Activated T-helper 1 cell treated with anti-CD3 and anti-CD28 coated beads, Interleukin-12 subunit alpha, Interleukin-12 subunit beta, Interleukin-2, Interleukin-4 antibody, amounts not matched to agents 30 ng/mL and 10 ng/mL and 1 ng/mL, durations not matched to agents 14 hours and 24 hours and 36 hours (primary cell): ENCODE measurements around the gene DGAT2L6. TPM values are rescaled to one million over a fixed set of nuclear protein-coding genes. Genes with fewer than 3 reads are reported as not detected.
A peak's percentile ranks its signal among the peaks of the same experiment; 100 is the strongest.

Source experiments
- DNase-seq: peaks from one replicate; pipeline ENCODE4 v3.0.0; 2021; ENCODE audit warnings: low spot score
- H3K27ac Mint-ChIP-seq: one replicate; pipeline ENCODE4 v1.8.0; 2021; ENCODE audit warnings: mild to moderate bottlenecking, mixed read lengths
- H3K27me3 Mint-ChIP-seq: one replicate; pipeline ENCODE4 v1.8.0; 2022; ENCODE audit warnings: mild to moderate bottlenecking, moderate library complexity, mixed read lengths; ENCODE audit not compliant: insufficient read depth
- H3K36me3 Mint-ChIP-seq: one replicate; pipeline ENCODE4 v1.8.0; 2021; ENCODE audit warnings: low read depth, mixed read lengths
- H3K4me1 Mint-ChIP-seq: one replicate; pipeline ENCODE4 v1.8.0; 2021; ENCODE audit warnings: low read depth, mixed read lengths
- H3K4me3 Mint-ChIP-seq: one replicate; pipeline ENCODE4 v1.8.0; 2021; ENCODE audit warnings: mild to moderate bottlenecking, moderate library complexity, mixed read lengths
- H3K9me3 Mint-ChIP-seq: one replicate; pipeline ENCODE4 v1.8.0; 2021; ENCODE audit warnings: mixed read lengths
- intact Hi-C: fragments of 100-400 bp; cut with micrococcal nuclease; formaldehyde crosslinking; loops from one replicate; pipeline ENCODE4 v1.15.1; 2024
- total RNA-seq: library from RNA; stranded (reverse); gene quantifications from 2 replicates; pipeline ENCODE4 v1.2.3, GENCODE V29; 2022

DGAT2L6 gene
- total RNA-seq: not detected in 2 replicates

- intact Hi-C loops: no loop called here
- H3K4me1 Mint-ChIP-seq: peaks cover 22% of the 10 kb centered on the region
- no peaks in the 10 kb centered on the region for H3K36me3 Mint-ChIP-seq
- no peak within 1 kb of the TSS for H3K27ac Mint-ChIP-seq
- H3K27me3 Mint-ChIP-seq: peaks cover 8% of the 10 kb centered on the region
- no peak within 1 kb of the TSS for H3K4me3 Mint-ChIP-seq
- DNase-seq: no peak
- H3K9me3 Mint-ChIP-seq: no peaks in the 10 kb centered on the region
Observed at GRCh38 chrX:70176938-70177533, at the start of gene DGAT2L6. Gene DGAT2L6, plus strand, starts transcription at chrX:70177483. Its CDS starts 100 bp downstream, at chrX:70177583.

GRCh38 chrX:70128071-70128470, 49.2 kb upstream of the DGAT2L6 start:
- no peak overlapping the region for H3K4me3 Mint-ChIP-seq
- H3K27ac Mint-ChIP-seq: no peak overlapping the region
- intact Hi-C loops: no loop called here
- no peaks in the 10 kb centered on the region for H3K36me3 Mint-ChIP-seq
- H3K9me3 Mint-ChIP-seq: no peaks in the 10 kb centered on the region
- DNase-seq: no peak
- peaks cover 2% of the 10 kb centered on the region for H3K27me3 Mint-ChIP-seq
- peaks cover 11% of the 10 kb centered on the region for H3K4me1 Mint-ChIP-seq

- no peak overlapping the region for H3K27ac Mint-ChIP-seq
- H3K27me3 Mint-ChIP-seq: peaks cover 2% of the 10 kb centered on the region
- no peak overlapping the region for H3K4me3 Mint-ChIP-seq
- peaks cover 2% of the 10 kb centered on the region for H3K36me3 Mint-ChIP-seq
- no peak for DNase-seq
- H3K9me3 Mint-ChIP-seq: no peaks in the 10 kb centered on the region
- H3K4me1 Mint-ChIP-seq: peaks cover 13% of the 10 kb centered on the region
- intact Hi-C loops: loop anchor here (5.0 to 10.0 kb wide), 4 partner anchors 535 to 1633 kb away; partner anchors contain the start of genes IL2RG, MED12 and YIPF6
Observed at GRCh38 chrX:70129816-70130215, 47.5 kb upstream of the DGAT2L6 start.

GRCh38 chrX:70132224-70132623, 45.1 kb upstream of the DGAT2L6 start:
- Mint-ChIP-seq H3K4me1 (peaks cover 28% of the 10 kb centered on the region), H3K27ac (peak overlapping the region; percentile 72)

GRCh38 chrX:70132877-70133302, 44.4 kb upstream of the DGAT2L6 start:
- peak overlapping the region; percentile 97 for H3K27ac Mint-ChIP-seq
- intact Hi-C loops: loop anchor here (1.0 to 10.0 kb wide), 10 partner anchors 102 to 1636 kb away; partner anchors contain the start of genes EFNB1, IL2RG, MED12 and YIPF6
- peaks cover 15% of the 10 kb centered on the region for H3K36me3 Mint-ChIP-seq
- DNase-seq: no peak
- no peaks in the 10 kb centered on the region for H3K9me3 Mint-ChIP-seq
- H3K27me3 Mint-ChIP-seq: no peaks in the 10 kb centered on the region
- peak overlapping the region; percentile 99 for H3K4me3 Mint-ChIP-seq
- H3K4me1 Mint-ChIP-seq: peaks cover 32% of the 10 kb centered on the region

More at GRCh38 chrX:70132224-70132623, 45.1 kb upstream of the DGAT2L6 start:
- DNase-seq: no peak
- Mint-ChIP-seq H3K9me3 (no peaks in the 10 kb centered on the region), H3K27me3 (no peaks in the 10 kb centered on the region), H3K4me3 (peak overlapping the region; percentile 57), H3K36me3 (peaks cover 12% of the 10 kb centered on the region)
- intact Hi-C loops: loop anchor here (2.0 to 10.0 kb wide), 8 partner anchors 101 to 1635 kb away; partner anchors contain the start of genes EFNB1, IL2RG, MED12 and YIPF6

DNA sequence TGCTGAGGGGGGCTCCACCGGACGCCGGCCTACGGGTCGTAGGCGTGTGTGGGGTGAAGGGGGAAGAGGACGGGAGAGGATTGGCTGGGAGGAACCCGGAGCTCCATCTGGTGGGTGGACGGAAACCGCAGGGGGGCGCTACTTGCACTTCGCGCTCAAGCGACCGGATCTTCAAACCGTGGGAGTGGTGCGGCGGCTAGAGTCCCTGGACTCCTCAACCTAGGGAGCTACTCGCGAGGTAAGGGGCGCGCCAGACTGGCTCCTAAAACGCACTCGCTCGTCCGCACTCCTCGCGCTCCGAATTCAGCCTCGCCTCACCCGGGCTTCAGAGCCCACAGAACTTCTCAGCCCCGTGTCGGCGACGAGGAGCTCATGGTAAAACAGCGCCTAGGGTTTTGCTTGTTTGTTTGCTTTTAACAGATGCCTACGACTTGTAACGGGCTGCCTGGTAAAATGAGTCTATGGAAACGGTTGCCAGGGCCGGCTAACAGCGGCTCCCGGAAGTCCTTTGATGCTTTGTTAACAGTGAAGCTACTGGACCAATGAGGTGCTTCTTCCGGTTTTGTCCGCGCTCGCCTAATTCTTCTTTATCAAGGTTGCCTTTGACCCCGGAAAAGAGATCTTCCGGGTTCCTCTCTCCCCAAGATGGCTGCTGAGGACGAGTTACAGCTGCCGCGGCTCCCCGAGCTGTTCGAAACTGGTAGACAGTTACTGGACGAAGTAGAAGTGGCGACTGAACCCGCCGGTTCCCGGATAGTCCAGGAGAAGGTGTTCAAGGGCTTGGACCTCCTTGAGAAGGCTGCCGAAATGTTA, 43.8 kb upstream of the DGAT2L6 start, which contains the start of gene IGBP1:
Gene IGBP1, plus strand, starts transcription at position 145 of the 813 bp plus-strand sequence. Its CDS starts 501 bp downstream, at position 646.
- peaks cover 15% of the 10 kb centered on the region for H3K36me3 Mint-ChIP-seq
- H3K9me3 Mint-ChIP-seq: no peaks in the 10 kb centered on the region
- peaks cover 32% of the 10 kb centered on the region for H3K4me1 Mint-ChIP-seq
- H3K27ac Mint-ChIP-seq: peak within 1 kb of the TSS; percentile 97
- peak; percentile 71 for DNase-seq
- H3K4me3 Mint-ChIP-seq: peak within 1 kb of the TSS; percentile 99
- intact Hi-C loops: loop anchor here (1.0 to 10.0 kb wide), 10 partner anchors 103 to 1636 kb away; partner anchors contain the start of genes EFNB1, IL2RG, MED12 and YIPF6
- no peaks in the 10 kb centered on the region for H3K27me3 Mint-ChIP-seq

GRCh38 chrX:70134116-70134477, 43.2 kb upstream of the DGAT2L6 start:
- Mint-ChIP-seq H3K9me3 (no peaks in the 10 kb centered on the region), H3K4me1 (peaks cover 32% of the 10 kb centered on the region), H3K27me3 (no peaks in the 10 kb centered on the region), H3K27ac (peak overlapping the region; percentile 97), H3K4me3 (peak overlapping the region; percentile 99), H3K36me3 (peaks cover 15% of the 10 kb centered on the region)
- intact Hi-C loops: loop anchor here (5.0 to 10.0 kb wide), 4 partner anchors 531 to 1637 kb away; partner anchors contain the start of genes IL2RG, MED12 and YIPF6
- no peak for DNase-seq

- intact Hi-C loops: loop anchor here (10.0 kb wide), 2 partner anchors 526 to 976 kb away; partner anchors contain the start of genes IL2RG and MED12
- Mint-ChIP-seq H3K36me3 (peaks cover 35% of the 10 kb centered on the region), H3K4me3 (no peak overlapping the region), H3K4me1 (peaks cover 30% of the 10 kb centered on the region), H3K27ac (no peak overlapping the region), H3K27me3 (no peaks in the 10 kb centered on the region), H3K9me3 (no peaks in the 10 kb centered on the region)
- no peak for DNase-seq
Observed at GRCh38 chrX:70138622-70139021, 38.7 kb upstream of the DGAT2L6 start.

- H3K27me3 Mint-ChIP-seq: no peaks in the 10 kb centered on the region
- H3K36me3 Mint-ChIP-seq: peaks cover 33% of the 10 kb centered on the region
- H3K4me3 Mint-ChIP-seq: no peak overlapping the region
- H3K27ac Mint-ChIP-seq: peak overlapping the region; percentile 19
- peaks cover 30% of the 10 kb centered on the region for H3K4me1 Mint-ChIP-seq
- intact Hi-C loops: loop anchor here (10.0 kb wide), 2 partner anchors 525 to 975 kb away; partner anchors contain the start of genes IL2RG and MED12
- no peaks in the 10 kb centered on the region for H3K9me3 Mint-ChIP-seq
- no peak for DNase-seq
Observed at GRCh38 chrX:70139736-70140135, 37.5 kb upstream of the DGAT2L6 start.

DNA sequence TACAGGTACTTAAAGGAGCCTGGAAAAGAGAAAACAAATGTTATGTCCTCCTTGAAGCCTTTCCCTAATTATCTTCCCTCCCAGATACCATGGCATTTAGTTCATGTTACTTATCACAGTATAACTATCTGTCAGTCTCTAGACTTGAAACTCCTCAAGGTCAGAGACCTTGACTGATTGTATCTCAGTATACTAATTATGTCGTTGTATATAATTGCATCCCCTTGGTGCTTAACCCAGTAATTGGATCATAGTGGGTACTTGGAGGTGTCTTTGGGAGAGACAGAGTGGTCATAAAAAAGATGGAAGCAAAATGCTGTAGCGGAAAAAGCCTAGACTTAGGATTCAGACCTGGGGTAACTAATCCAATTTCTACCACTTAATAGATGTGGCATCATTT, 35.9 kb upstream of the DGAT2L6 start:
- no peak for DNase-seq
- H3K27me3 Mint-ChIP-seq: no peaks in the 10 kb centered on the region
- H3K4me1 Mint-ChIP-seq: peaks cover 18% of the 10 kb centered on the region
- peaks cover 30% of the 10 kb centered on the region for H3K36me3 Mint-ChIP-seq
- H3K9me3 Mint-ChIP-seq: no peaks in the 10 kb centered on the region
- intact Hi-C loops: no loop called here
- no peak overlapping the region for H3K27ac Mint-ChIP-seq
- no peak overlapping the region for H3K4me3 Mint-ChIP-seq

DNA sequence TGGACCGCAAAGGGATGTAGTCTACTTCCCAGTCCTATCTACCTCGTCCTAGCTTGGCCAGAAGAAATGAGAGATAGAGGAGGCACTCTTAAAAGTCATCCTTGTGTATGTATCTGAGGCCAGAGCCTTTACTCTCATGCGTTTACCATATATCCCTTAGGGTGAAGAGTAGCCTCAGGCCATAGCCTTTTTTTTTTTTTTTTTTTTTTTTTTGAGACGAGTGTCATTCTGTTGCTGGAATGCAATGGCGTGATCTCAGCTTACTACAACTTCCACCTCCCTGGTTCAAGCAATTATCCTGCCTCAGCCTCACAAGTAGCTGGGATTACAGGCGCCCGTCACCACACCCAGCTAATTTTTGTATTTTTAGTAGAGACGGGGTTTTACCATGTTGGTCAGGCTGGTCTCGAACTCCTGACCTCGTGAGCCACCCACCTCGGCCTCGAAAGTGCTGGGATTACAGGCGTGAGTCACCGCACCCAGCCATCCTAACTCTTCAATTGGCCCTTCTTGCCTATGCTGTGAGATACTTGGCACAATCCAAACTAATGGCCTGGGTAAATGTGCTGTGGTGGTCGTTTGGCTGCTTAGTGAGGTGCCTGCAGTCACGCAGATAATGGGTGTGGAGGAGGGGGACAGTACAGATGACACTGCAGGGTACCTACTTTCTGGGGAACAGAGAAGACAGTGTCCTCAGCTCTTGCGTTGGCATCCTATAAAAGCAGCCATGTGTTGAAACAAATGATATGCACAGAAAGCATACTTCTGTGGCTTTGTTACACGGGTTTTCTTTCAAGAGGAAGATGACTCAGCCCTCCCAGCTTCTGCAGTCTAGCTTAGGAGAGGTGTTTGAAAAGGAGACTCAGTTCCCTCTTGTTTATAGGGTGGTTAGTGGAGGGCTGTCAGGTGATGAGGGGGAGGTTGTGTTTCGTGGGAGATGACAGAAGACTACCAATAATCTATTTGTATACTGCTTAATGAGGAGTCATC, 10.4 kb upstream of the DGAT2L6 start:
- Mint-ChIP-seq H3K27me3 (peaks cover 3% of the 10 kb centered on the region), H3K9me3 (no peaks in the 10 kb centered on the region), H3K36me3 (peaks cover 15% of the 10 kb centered on the region), H3K4me3 (peak overlapping the region; percentile 42), H3K4me1 (peaks cover 12% of the 10 kb centered on the region), H3K27ac (peak overlapping the region; percentile 64)
- DNase-seq: peak; percentile 0
- intact Hi-C loops: loop anchor here (10.0 kb wide), 1 partner anchor 498 kb away; no protein-coding TSS in a partner anchor
